Activated CD4-positive, alpha-beta memory T cell treated with anti-CD3 and anti-CD28 coated beads, Interleukin-2, amount 10 ng/mL, durations not matched to agents 7 days and 5 days (primary cell): Measurements from ENCODE around the gene CDKN2AIPNL. TPM values are rescaled to one million over a fixed set of nuclear protein-coding genes. Genes with fewer than 3 reads are reported as not detected.

ENCODE experiments used
- total RNA-seq, 2 experiments: library from RNA; stranded (reverse); gene quantifications; one replicate each; pipeline ENCODE4 v1.2.3, GENCODE V29; 2021

Gene CDKN2AIPNL
- total RNA-seq, 2 experiments from 2014 or later, result 23.4 to 23.5 TPM

Other genes starting within 250 kb of the CDKN2AIPNL start
- 100 to 1,000 TPM; 197 to 205 TPM for gene SKP1, start 234.9 kb downstream of the CDKN2AIPNL start, total RNA-seq
- 100 to 1,000 TPM; 146 to 156 TPM for gene PPP2CA, start 185.8 kb downstream of the CDKN2AIPNL start, total RNA-seq
- gene CDKL3, start 44.7 kb downstream of the CDKN2AIPNL start, total RNA-seq, result 1 to 10 TPM; 1.7 to 2.2 TPM
- gene UBE2B, start 40.3 kb downstream of the CDKN2AIPNL start, total RNA-seq, result 100 to 1,000 TPM; 115 to 116 TPM
- gene JADE2, start 113.8 kb upstream of the CDKN2AIPNL start, total RNA-seq, result 10 to 100 TPM; 72.7 to 73.5 TPM
- 10 to 100 TPM; 55.3 to 57.7 TPM for gene SAR1B, start 220.9 kb upstream of the CDKN2AIPNL start, total RNA-seq
- gene SEC24A, start 236.9 kb upstream of the CDKN2AIPNL start, total RNA-seq, result 10 to 100 TPM; 29.3 to 29.6 TPM